IPS-20b (cell line): ENCODE results near the gene RPTOR.

Experiments
- H3K27ac ChIP-seq: one replicate; pipeline ENCODE4 v1.5.1; 2013; ENCODE audit warnings: low read length
- H3K27me3 ChIP-seq: 2 replicates; pipeline ENCODE4 v1.6.1; 2013; ENCODE audit warnings: mild to moderate bottlenecking, low read length, inconsistent platforms; ENCODE audit not compliant: insufficient read depth
- H3K36me3 ChIP-seq: 2 replicates; pipeline ENCODE4 v1.6.1; 2013; ENCODE audit warnings: low read depth, mild to moderate bottlenecking, inconsistent platforms, low read length, moderate library complexity; ENCODE audit not compliant: insufficient read depth
- H3K4me1 ChIP-seq: 2 replicates; pipeline ENCODE4 v1.6.1; 2013; ENCODE audit warnings: mild to moderate bottlenecking, control low read depth, inconsistent platforms, low read length, moderate library complexity; ENCODE audit not compliant: insufficient read depth
- H3K4me3 ChIP-seq: 2 replicates; pipeline ENCODE4 v1.5.1; 2013; ENCODE audit warnings: mild to moderate bottlenecking, low read length, inconsistent platforms
- H3K9ac ChIP-seq: 2 replicates; pipeline ENCODE4 v1.6.1; 2013; ENCODE audit warnings: low read depth, mild to moderate bottlenecking, inconsistent platforms, low read length, moderate library complexity
- H3K9me3 ChIP-seq: 2 replicates; pipeline ENCODE4 v1.6.1; 2013; ENCODE audit warnings: mild to moderate bottlenecking, low read depth, low read length, inconsistent platforms; ENCODE audit not compliant: insufficient read depth

The RPTOR gene

DNA sequence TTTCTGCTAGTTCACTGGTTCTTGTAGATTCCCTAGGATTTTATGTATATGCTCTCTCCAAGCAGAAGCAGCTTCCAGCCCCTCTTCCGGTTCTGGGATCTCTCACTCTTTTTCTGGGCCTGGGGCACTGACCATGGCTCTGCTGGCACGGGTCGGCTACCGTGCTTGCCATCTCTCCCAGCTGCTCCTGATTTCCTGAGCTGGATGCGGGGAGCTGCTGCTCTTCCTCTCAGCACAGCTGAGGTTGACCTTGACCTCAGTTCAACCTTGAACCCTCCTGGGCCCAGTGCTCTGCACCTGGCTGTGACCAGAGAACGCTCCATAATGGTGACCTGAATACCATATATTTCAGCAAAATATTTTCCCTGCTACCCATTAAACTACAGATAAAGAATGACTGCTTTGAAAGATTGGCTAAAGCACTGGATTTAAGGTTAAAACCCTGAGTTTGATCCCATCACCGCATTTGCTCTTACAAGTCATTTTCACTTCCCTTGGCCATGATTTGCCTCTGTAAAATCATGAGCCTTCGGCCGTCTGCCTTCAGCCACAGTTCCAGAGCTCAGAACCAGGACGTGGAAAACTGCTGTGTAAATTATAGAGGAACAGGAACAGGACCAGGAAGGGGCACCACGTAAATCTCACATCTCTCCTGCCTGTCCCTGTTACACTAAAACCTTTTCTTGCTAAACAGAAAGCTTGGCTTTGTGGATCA, 316.2 kb downstream of the RPTOR start:
- Histone ChIP-seq H3K27ac (no peak overlapping the region), H3K4me1 (peaks cover 11% of the 10 kb centered on the region; the same call in 1 of the 2 replicates), H3K9ac (no peak overlapping the region), H3K4me3 (no peak overlapping the region), H3K9me3 (no peaks in the 10 kb centered on the region), H3K36me3 (peaks cover 12% of the 10 kb centered on the region; the same call in 1 of the 2 replicates), H3K27me3 (no peaks in the 10 kb centered on the region)

DNA sequence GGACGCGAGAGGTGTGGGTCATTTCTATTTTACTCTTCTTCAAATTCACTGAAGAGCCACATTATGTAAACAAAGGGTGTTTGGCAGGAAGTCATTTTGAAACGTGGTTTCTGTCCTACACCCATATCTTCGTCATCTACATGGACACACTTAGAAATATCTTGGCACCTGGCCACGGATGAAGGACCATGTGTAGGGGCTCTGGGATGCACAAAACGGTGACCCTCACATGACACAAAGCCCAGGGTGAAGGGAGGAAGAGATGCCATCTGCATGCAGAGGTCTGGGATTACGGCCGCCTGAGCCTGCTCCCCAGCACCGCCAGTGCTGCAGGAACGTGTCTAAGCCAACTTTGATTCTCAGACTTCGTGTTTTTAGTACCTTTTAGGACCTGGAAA, 316.8 kb downstream of the RPTOR start:
- Histone ChIP-seq H3K4me1 (peaks cover 11% of the 10 kb centered on the region; the same call in 1 of the 2 replicates), H3K9ac (no peak overlapping the region), H3K27ac (no peak overlapping the region), H3K36me3 (peaks cover 7% of the 10 kb centered on the region; the same call in 1 of the 2 replicates), H3K4me3 (no peak overlapping the region), H3K27me3 (no peaks in the 10 kb centered on the region), H3K9me3 (no peaks in the 10 kb centered on the region)

DNA sequence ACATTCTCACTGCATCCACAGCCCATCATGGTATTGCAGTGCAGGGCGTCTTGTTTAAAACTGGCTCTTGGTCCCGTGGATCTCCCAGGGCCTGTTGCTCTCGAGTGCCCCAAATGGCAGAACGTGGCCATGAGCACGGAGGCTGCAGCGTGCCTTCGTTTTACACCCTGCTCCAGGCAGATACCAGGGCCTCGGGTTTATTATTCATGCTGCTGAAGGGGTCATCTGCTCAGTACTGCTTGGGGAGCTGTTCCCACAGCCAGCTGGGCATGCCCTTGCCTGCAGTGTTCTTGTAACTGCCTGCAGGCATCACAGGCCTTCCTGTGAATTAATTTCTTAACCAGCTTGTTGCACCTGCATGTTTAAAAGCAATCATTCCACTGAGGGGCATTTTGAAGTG, 317.3 kb downstream of the RPTOR start:
- Histone ChIP-seq H3K9ac (no peak overlapping the region), H3K27ac (no peak overlapping the region), H3K36me3 (peaks cover 6% of the 10 kb centered on the region; the same call in 1 of the 2 replicates), H3K4me3 (no peak overlapping the region), H3K9me3 (no peaks in the 10 kb centered on the region), H3K27me3 (no peaks in the 10 kb centered on the region), H3K4me1 (peaks cover 11% of the 10 kb centered on the region; the same call in 1 of the 2 replicates)

DNA sequence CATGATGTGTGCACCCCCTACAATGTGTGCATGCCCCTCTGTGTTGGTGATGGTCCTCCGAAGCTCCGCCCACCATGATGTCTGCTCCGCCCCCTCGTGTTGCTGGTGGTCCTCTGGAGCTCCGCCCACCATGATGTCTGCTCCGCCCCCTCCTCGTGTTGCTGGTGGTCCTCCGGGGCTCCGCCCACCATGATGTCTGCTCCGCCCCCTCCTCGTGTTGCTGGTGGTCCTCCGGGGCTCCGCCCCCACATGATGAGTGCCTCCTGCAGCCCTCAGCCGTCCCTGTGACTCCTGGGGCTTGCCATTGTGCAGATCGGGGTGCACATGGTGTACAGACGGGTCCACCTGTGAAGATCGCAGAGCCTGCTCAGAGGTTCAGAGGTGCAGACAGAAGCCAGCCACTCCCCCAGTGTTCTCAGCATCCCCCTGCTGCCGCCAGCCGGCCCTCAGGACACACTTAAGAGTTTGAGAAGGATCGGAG, 317.9 kb downstream of the RPTOR start:
- Histone ChIP-seq H3K27ac (no peak overlapping the region), H3K4me1 (peaks cover 11% of the 10 kb centered on the region; the same call in 1 of the 2 replicates), H3K4me3 (no peak overlapping the region), H3K9me3 (no peaks in the 10 kb centered on the region), H3K27me3 (no peaks in the 10 kb centered on the region), H3K36me3 (peaks cover 6% of the 10 kb centered on the region; the same call in 1 of the 2 replicates), H3K9ac (no peak overlapping the region)

DNA sequence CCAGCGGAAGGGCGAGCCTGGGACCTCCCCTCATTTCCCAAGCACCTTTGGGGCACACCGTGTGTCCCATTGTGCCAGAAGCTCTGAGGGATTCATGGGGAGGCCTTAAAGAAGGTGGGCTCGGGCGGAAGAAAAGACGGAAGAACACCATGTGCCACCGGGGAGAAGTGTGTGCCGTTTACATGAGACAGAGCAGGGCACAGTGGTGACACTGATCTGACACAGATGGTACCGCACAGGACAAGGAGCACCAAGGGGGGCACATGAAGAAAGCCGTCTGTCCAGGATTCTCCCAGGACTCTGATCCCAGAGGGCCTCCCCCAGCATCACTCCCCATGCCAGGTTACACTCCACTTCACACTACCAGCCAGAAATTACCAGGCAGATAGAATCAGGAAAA, 318.3 kb downstream of the RPTOR start:
- Histone ChIP-seq H3K4me3 (no peak overlapping the region), H3K4me1 (peaks cover 11% of the 10 kb centered on the region; the same call in 1 of the 2 replicates), H3K36me3 (peaks cover 6% of the 10 kb centered on the region; the same call in 1 of the 2 replicates), H3K27me3 (no peaks in the 10 kb centered on the region), H3K9ac (no peak overlapping the region), H3K27ac (no peak overlapping the region), H3K9me3 (no peaks in the 10 kb centered on the region)

DNA sequence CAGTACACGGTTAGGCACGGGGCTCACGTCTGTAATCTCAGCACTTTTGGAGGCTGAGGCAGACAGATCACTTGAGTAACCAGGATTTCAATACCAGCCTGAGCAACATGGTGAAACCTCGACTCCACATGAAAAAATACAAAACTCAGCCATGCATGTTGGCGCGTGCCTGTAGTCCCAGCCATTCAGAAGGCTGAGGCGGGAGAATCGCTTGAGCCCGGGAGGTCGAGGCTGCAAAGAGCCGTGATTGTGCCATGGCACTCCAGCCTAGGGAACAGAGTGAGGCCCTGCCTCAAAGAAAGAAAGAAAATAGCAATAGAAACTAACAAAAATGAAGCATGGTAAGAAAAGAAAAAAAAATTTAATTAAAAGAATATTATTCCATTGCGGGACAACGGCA, 319.0 kb downstream of the RPTOR start:
- peaks cover 11% of the 10 kb centered on the region; the same call in 1 of the 2 replicates for H3K4me1 ChIP-seq
- no peak overlapping the region for H3K4me3 ChIP-seq
- H3K36me3 ChIP-seq, result peaks cover 6% of the 10 kb centered on the region; the same call in 1 of the 2 replicates
- no peak overlapping the region for H3K27ac ChIP-seq
- H3K9ac ChIP-seq, result no peak overlapping the region
- H3K27me3 ChIP-seq, result no peaks in the 10 kb centered on the region
- no peaks in the 10 kb centered on the region for H3K9me3 ChIP-seq

DNA sequence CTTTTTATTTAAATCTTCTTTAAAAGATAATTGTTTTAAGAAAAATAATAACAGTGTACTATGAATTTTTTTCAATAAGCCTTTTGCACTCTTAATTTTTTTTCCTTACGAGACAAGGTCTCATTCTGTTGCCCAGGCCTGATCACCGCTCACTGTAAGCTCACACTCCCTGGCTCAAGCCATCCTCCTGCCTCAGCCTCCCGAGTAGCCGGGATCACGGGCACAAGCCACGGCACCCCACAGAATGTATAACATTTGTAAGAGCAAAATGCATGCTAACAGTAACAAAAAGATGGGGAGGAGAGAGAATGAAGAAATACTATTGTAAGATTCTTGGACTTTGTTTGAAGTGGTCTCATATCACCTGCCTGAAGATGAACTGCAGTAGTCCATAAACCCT, 320.1 kb downstream of the RPTOR start:
- Histone ChIP-seq H3K36me3 (peaks cover 6% of the 10 kb centered on the region; the same call in 1 of the 2 replicates), H3K4me3 (no peak overlapping the region), H3K9ac (no peak overlapping the region), H3K9me3 (no peaks in the 10 kb centered on the region), H3K27me3 (no peaks in the 10 kb centered on the region), H3K4me1 (peaks cover 8% of the 10 kb centered on the region; the same call in 1 of the 2 replicates), H3K27ac (no peak overlapping the region)

DNA sequence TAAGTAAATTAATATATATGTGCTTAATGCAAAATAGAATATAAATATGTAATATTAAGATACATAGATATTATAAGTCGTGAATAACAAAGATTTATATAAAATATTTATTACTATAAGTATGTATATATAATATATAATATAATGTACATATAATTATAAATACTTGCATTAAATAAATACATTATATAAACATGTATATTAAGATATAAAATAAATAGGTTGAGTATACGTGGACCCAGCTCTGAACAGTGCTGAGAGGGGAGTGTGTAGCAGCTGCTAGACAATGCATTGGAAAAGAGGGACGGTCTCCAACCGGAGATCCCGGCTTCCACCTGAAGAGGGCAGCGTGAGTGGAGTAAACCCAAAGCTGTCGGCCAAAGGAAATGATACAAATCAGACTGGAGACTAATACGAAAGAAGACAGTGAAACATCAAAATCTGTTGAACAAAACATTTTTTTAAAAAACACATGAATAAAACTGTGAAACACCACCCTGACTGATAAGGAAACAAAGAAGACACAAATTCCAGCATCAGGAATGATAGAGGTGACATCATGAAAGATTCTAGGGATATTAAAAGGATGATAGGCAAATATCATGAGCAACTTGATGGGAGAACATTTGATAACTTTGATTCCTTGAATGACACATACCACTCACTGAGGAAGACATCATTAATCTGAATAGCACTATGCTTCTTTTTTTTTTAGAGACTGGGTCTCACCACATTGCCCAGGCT, 321.6 kb downstream of the RPTOR start:
- 0 out of 2 replicates have a peak, but pooled peaks cover 4% of the 10 kb centered on the region for H3K4me1 ChIP-seq

DNA sequence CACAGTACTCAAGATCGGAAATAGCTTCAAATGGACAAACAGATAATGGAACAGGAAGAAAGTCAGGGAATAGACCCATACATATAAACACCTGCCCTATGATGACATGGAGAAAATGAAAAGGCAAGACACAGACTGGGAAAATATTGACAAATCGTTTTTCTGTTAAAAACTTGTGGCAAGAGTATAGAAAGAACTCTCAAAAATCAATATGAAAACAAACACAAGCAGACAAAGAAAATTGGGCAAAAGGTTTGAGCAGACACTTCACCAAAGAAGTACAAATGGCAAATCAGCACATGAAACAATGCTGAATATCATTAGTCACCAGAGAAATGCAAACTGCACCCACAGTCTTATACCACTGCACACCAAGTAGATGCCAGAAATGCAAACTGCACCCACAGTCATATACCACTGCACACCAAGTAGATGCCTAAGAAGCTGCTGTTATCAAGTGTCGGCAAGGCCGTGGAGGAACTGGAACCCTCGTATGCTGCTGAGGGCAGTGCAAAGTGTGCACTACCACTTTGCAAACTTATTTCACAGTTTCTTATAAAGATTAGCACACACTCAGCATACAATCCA, 323.5 kb downstream of the RPTOR start:
- H3K4me1 ChIP-seq, result peaks cover 12% of the 10 kb centered on the region; the same call in 1 of the 2 replicates
- H3K27ac ChIP-seq, result no peak overlapping the region
- no peak overlapping the region for H3K9ac ChIP-seq
- no peaks in the 10 kb centered on the region for H3K9me3 ChIP-seq
- H3K36me3 ChIP-seq, result no peaks in the 10 kb centered on the region
- no peak overlapping the region for H3K4me3 ChIP-seq
- no peaks in the 10 kb centered on the region for H3K27me3 ChIP-seq

More for the DNA sequence above, 321.6 kb downstream of the RPTOR start:
- H3K4me3 ChIP-seq, result no peak overlapping the region
- no peaks in the 10 kb centered on the region for H3K27me3 ChIP-seq
- H3K27ac ChIP-seq, result no peak overlapping the region
- peaks cover 5% of the 10 kb centered on the region; the same call in 1 of the 2 replicates for H3K36me3 ChIP-seq
- no peaks in the 10 kb centered on the region for H3K9me3 ChIP-seq
- H3K9ac ChIP-seq, result no peak overlapping the region

DNA sequence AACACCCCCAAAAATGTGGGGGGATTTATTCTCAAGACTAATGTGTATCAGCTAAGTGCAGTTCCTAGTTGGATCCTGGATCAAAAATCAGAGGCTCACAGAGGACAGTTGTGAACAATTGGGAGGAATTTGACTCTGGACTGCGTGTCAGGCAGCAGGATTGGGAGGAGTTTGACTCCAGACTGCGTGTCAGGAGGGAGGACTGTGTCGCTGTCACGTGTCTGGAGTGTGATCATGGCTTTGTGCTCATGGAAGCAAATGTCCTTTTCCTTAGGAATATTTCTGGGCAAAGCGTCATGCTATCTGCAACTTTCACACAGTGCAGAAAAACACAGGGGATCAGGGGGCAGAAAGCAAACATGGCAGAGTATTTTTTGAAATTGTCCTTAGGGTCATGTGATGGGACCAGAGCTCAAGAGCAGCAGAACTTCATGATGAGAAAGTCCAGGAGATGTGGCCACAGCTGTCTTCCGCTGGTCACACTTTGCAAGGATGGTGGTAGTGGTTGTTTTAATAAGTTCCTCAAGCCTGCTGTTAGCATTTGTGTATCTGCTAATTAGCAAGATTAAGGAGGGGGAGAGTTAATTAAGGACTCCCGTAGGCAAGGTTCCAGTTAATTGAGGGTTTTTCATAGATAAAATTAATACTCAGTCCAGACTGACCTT, 325.0 kb downstream of the RPTOR start:
- H3K36me3 ChIP-seq, result no peaks in the 10 kb centered on the region
- no peak overlapping the region for H3K9ac ChIP-seq
- no peak overlapping the region for H3K27ac ChIP-seq
- no peak overlapping the region for H3K4me3 ChIP-seq
- H3K4me1 ChIP-seq, result peaks cover 18% of the 10 kb centered on the region
- H3K27me3 ChIP-seq, result no peaks in the 10 kb centered on the region
- no peaks in the 10 kb centered on the region for H3K9me3 ChIP-seq

DNA sequence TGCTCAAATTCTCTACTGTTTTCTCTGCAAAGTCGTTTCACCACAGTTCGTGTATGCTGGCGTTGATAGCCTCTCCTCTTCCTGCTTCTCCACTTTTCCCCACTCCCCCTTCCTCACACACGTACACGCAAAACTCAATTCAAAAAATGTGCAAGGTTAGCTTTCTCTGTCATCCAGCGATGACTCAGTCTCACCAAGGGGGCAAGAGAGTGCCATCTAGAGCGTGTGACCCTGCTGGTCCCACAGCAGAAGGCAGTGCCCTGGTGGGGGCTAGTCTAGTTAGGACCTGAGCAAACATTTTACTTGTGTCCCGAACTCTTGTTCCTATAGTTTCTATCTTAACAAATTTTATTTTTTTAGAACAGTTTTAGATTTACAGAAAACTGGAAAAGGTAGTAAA, 325.8 kb downstream of the RPTOR start:
- Histone ChIP-seq H3K27me3 (no peaks in the 10 kb centered on the region), H3K36me3 (no peaks in the 10 kb centered on the region), H3K4me3 (no peak overlapping the region), H3K9me3 (no peaks in the 10 kb centered on the region), H3K27ac (no peak overlapping the region), H3K9ac (no peak overlapping the region), H3K4me1 (peaks cover 18% of the 10 kb centered on the region)
